Spleen (tissue), 7 donors: ENCODE data around the gene RPS3.

ENCODE experiments used
- POLR2A ChIP-seq, 3 donors: fragments of 450-650 bp; IDR thresholded peaks; one replicate each; pipeline ENCODE4 v1.5.1; 2017; ENCODE audit warnings: antibody characterized with exemption in 3 of 3, mild to moderate bottlenecking in 1 of 3
- TF ChIP-seq, protein P1 (sequence below), 11 experiments: fragments of 200-600 bp in 7 of 11; fragments of 450-650 bp in 4 of 11; sonication (generic) in 4 of 11; IDR thresholded peaks in 8 of 11; conservative IDR thresholded peaks in 3 of 11; 1 replicate in 7 of 11; 2 replicates in 4 of 11; pipeline versions ENCODE4 v1.4.0 to v1.8.0; 2016 to 2021; ENCODE audit warnings: antibody characterized with exemption in 11 of 11, inconsistent platforms in 4 of 11, mild to moderate bottlenecking in 1 of 11
- donor health status: DM: no; HTN: no; CAD: no; lungs with moderate emphysema.
- donor health status: DM: no; HTN: no; CAD: no.
- donor health status: DM: no; HTN: no; CAD: no.

DNA sequence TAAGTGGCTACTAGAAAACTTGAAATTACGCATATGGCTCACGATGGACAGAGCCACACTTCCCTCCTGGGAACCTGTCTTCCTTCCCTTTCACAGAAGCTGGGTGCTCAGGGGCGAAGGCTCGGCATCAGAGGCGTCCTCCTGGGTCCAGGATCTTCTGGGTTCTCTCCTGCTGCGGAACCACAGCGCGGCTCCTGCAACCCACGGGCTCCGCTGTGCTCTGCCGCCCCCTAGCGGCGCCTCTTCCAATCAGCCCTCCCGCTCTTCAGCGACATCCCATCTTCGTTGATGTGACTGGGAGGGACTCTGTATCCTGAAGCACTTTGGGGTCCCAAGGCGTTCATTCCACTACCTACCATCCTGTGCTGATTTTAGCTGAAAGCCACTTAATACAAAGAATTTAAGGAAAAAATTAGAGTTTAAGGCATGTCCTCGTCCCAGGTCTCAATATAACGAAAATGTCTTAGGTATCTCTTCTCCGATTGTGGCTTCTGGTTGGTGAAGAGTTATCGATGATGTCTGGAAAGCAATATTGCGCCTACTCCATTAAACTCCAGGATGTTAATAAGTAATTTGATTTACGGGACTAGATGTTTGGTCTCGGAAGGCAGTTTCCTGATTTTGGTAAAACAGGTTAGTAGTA is 14.8 kb upstream of the RPS3 start:
- TF ChIP-seq, protein P1, sequence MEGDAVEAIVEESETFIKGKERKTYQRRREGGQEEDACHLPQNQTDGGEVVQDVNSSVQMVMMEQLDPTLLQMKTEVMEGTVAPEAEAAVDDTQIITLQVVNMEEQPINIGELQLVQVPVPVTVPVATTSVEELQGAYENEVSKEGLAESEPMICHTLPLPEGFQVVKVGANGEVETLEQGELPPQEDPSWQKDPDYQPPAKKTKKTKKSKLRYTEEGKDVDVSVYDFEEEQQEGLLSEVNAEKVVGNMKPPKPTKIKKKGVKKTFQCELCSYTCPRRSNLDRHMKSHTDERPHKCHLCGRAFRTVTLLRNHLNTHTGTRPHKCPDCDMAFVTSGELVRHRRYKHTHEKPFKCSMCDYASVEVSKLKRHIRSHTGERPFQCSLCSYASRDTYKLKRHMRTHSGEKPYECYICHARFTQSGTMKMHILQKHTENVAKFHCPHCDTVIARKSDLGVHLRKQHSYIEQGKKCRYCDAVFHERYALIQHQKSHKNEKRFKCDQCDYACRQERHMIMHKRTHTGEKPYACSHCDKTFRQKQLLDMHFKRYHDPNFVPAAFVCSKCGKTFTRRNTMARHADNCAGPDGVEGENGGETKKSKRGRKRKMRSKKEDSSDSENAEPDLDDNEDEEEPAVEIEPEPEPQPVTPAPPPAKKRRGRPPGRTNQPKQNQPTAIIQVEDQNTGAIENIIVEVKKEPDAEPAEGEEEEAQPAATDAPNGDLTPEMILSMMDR (IDR thresholded peaks at IDR 0.05 in 8 of 11, conservative IDR thresholded peaks at IDR 0.05 in 3 of 11) = peak; percentile 89 to 98 (median 95)
- no peak for TF ChIP-seq POLR2A (IDR thresholded peaks at IDR 0.05)
